ENCODE data around the gene PPT1.

PPT1 gene

GRCh38 chr1:40120128-40120527, 23.1 kb upstream of the PPT1 start:
- no peak for TF ChIP-seq EZH2 (optimal IDR thresholded peaks at IDR 0.05; ENCODE audit: low read depth, low read length)
- TF ChIP-seq, protein P1, sequence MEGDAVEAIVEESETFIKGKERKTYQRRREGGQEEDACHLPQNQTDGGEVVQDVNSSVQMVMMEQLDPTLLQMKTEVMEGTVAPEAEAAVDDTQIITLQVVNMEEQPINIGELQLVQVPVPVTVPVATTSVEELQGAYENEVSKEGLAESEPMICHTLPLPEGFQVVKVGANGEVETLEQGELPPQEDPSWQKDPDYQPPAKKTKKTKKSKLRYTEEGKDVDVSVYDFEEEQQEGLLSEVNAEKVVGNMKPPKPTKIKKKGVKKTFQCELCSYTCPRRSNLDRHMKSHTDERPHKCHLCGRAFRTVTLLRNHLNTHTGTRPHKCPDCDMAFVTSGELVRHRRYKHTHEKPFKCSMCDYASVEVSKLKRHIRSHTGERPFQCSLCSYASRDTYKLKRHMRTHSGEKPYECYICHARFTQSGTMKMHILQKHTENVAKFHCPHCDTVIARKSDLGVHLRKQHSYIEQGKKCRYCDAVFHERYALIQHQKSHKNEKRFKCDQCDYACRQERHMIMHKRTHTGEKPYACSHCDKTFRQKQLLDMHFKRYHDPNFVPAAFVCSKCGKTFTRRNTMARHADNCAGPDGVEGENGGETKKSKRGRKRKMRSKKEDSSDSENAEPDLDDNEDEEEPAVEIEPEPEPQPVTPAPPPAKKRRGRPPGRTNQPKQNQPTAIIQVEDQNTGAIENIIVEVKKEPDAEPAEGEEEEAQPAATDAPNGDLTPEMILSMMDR (IDR thresholded peaks at IDR 0.05; ENCODE audit: low read length): no peak
- Histone ChIP-seq H3K27me3 (replicated peaks; ENCODE audit: insufficient read depth, low read length) (no peaks in the 10 kb centered on the region), H3K9ac (ENCODE audit: low read length) (no peak overlapping the region), H3F3A (ENCODE audit: insufficient read depth, low read length) (no peaks in the 10 kb centered on the region), H2AFZ (ENCODE audit: low read length) (no peak overlapping the region), H3K4me1 (ENCODE audit: low read length) (no peaks in the 10 kb centered on the region), H3K27ac (ENCODE audit: low read length) (no peak overlapping the region), H4K20me1 (ENCODE audit: insufficient read depth, low read length) (no peaks in the 10 kb centered on the region), H3K79me2 (ENCODE audit: low read length) (no peaks in the 10 kb centered on the region), H3K9me2 (replicated peaks; ENCODE audit: insufficient read depth, low read length) (no peaks in the 10 kb centered on the region), H3K9me3 (replicated peaks; ENCODE audit: insufficient read depth, low read length) (no peaks in the 10 kb centered on the region), H3K4me2 (ENCODE audit: low read depth, low read length) (no peak overlapping the region), H3K4me3 (ENCODE audit: low read length) (no peak overlapping the region), H3K36me3 (replicated peaks; ENCODE audit: insufficient read depth, low read length) (no peaks in the 10 kb centered on the region)
- DNase-seq: no peak

DNA sequence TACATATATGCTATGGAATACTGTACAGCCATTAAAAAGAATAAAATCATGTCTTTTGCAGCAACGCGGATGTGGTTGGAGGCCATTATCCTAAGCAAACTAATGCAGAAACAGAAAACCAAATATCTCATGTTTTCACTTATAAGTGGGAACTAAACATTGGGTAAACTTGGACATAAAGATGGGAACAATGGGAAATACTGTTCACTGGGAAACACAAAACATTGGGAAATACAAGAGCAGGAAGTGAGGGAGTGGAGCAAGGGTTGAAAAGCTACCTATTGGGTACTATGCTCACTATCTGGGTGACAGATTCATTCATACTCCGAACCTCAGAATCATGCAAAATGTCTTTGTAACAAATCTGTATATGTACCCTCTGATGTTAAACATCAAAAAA, 17.3 kb upstream of the PPT1 start:
- no peak for DNase-seq
- Histone ChIP-seq H3K9me2 (replicated peaks; ENCODE audit: insufficient read depth, low read length) (no peaks in the 10 kb centered on the region), H3K27ac (ENCODE audit: low read length) (no peak overlapping the region), H3K4me3 (ENCODE audit: low read length) (no peak overlapping the region), H2AFZ (ENCODE audit: low read length) (no peak overlapping the region), H3K79me2 (ENCODE audit: low read length) (no peaks in the 10 kb centered on the region), H3K9ac (ENCODE audit: low read length) (no peak overlapping the region), H3K36me3 (replicated peaks; ENCODE audit: insufficient read depth, low read length) (no peaks in the 10 kb centered on the region), H3K9me3 (replicated peaks; ENCODE audit: insufficient read depth, low read length) (no peaks in the 10 kb centered on the region), H3K27me3 (replicated peaks; ENCODE audit: insufficient read depth, low read length) (no peaks in the 10 kb centered on the region), H3K4me2 (ENCODE audit: low read depth, low read length) (no peak overlapping the region), H3K4me1 (ENCODE audit: low read length) (no peaks in the 10 kb centered on the region), H4K20me1 (ENCODE audit: insufficient read depth, low read length) (no peaks in the 10 kb centered on the region), H3F3A (ENCODE audit: insufficient read depth, low read length) (no peaks in the 10 kb centered on the region)
- no peak for TF ChIP-seq EZH2 (optimal IDR thresholded peaks at IDR 0.05; ENCODE audit: low read depth, low read length)
- TF ChIP-seq EZH2phosphoT487 (IDR thresholded peaks at IDR 0.05; ENCODE audit: low read length): no peak
- TF ChIP-seq, protein P1 (IDR thresholded peaks at IDR 0.05; ENCODE audit: low read length): no peak

DNA sequence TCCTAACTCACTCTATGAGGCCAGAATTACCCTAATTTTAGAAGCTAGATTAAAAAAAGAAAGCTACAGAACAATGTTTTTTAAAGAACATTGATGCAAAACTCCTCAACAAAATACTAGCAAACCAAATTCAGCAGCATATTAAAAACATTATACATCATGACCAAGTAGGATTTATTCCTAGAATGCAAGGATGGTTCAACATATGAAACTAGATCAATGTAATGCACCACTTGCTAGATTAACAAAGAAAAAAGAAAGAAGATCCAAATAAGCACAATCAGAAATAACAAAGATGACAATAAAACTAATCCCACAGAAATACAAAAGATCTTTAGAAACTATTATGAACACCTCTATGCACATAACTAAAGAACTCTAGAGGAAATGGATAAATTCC, 13.3 kb upstream of the PPT1 start:
- no peak for DNase-seq
- no peaks in the 10 kb centered on the region for H3K79me2 ChIP-seq (ENCODE audit: low read length)
- H3K4me3 ChIP-seq (ENCODE audit: low read length): no peak overlapping the region
- no peak overlapping the region for H3K27ac ChIP-seq (ENCODE audit: low read length)
- no peaks in the 10 kb centered on the region for H3K27me3 ChIP-seq (replicated peaks; ENCODE audit: insufficient read depth, low read length)
- H2AFZ ChIP-seq (ENCODE audit: low read length): no peak overlapping the region
- H3K4me1 ChIP-seq (ENCODE audit: low read length): no peaks in the 10 kb centered on the region
- no peaks in the 10 kb centered on the region for H3K9me2 ChIP-seq (replicated peaks; ENCODE audit: insufficient read depth, low read length)
- H4K20me1 ChIP-seq (ENCODE audit: insufficient read depth, low read length): no peaks in the 10 kb centered on the region
- no peak overlapping the region for H3K9ac ChIP-seq (ENCODE audit: low read length)
- no peak for TF ChIP-seq EZH2phosphoT487 (IDR thresholded peaks at IDR 0.05; ENCODE audit: low read length)
- TF ChIP-seq EZH2 (optimal IDR thresholded peaks at IDR 0.05; ENCODE audit: low read depth, low read length): no peak
- TF ChIP-seq, protein P1 (IDR thresholded peaks at IDR 0.05; ENCODE audit: low read length): no peak
- no peaks in the 10 kb centered on the region for H3K9me3 ChIP-seq (replicated peaks; ENCODE audit: insufficient read depth, low read length)
- H3K36me3 ChIP-seq (replicated peaks; ENCODE audit: insufficient read depth, low read length): no peaks in the 10 kb centered on the region
- H3F3A ChIP-seq (ENCODE audit: insufficient read depth, low read length): no peaks in the 10 kb centered on the region
- no peak overlapping the region for H3K4me2 ChIP-seq (ENCODE audit: low read depth, low read length)
